Measurements from ENCODE around the gene TLR7.

TLR7 gene

GRCh38 chrX:12910423-12911121, 43.7 kb downstream of the TLR7 start:
- no peak for DNase-seq (ENCODE audit: low read depth)
- no peak for TF ChIP-seq CTCF (conservative IDR thresholded peaks at IDR 0.05; ENCODE audit: low read length)
- no peak overlapping the region for H3K4me3 ChIP-seq (ENCODE audit: low read length)

- no peak for DNase-seq (ENCODE audit: low read depth)
- TF ChIP-seq CTCF (conservative IDR thresholded peaks at IDR 0.05; ENCODE audit: low read length) = no peak
- H3K4me3 ChIP-seq (ENCODE audit: low read length) = no peak overlapping the region
These were observed 44.2 kb downstream of the TLR7 start for GRCh38 chrX:12911122-12911470.

- TF ChIP-seq CTCF (conservative IDR thresholded peaks at IDR 0.05; ENCODE audit: low read length) = no peak
- H3K4me3 ChIP-seq (ENCODE audit: low read length) = no peak overlapping the region
- DNase-seq (ENCODE audit: low read depth) = no peak
These were observed 46.1 kb downstream of the TLR7 start for GRCh38 chrX:12912791-12913482.

GRCh38 chrX:12917753-12918152, 50.9 kb downstream of the TLR7 start:
- DNase-seq (ENCODE audit: low read depth) = no peak
- TF ChIP-seq CTCF (conservative IDR thresholded peaks at IDR 0.05; ENCODE audit: low read length) = no peak
- H3K4me3 ChIP-seq (ENCODE audit: low read length) = no peak overlapping the region

- DNase-seq (ENCODE audit: low read depth) = no peak
- no peak overlapping the region for H3K4me3 ChIP-seq (ENCODE audit: low read length)
- no peak for TF ChIP-seq CTCF (conservative IDR thresholded peaks at IDR 0.05; ENCODE audit: low read length)
These were observed 52.2 kb downstream of the TLR7 start for GRCh38 chrX:12919051-12919450.

- no peak overlapping the region for H3K4me3 ChIP-seq (ENCODE audit: low read length)
- no peak for TF ChIP-seq CTCF (conservative IDR thresholded peaks at IDR 0.05; ENCODE audit: low read length)
- no peak for DNase-seq (ENCODE audit: low read depth)
These were observed 52.7 kb downstream of the TLR7 start for GRCh38 chrX:12919620-12920019.

- no peak for DNase-seq (ENCODE audit: low read depth)
- no peak for TF ChIP-seq CTCF (conservative IDR thresholded peaks at IDR 0.05; ENCODE audit: low read length)
- H3K4me3 ChIP-seq (ENCODE audit: low read length) = no peak overlapping the region
These were observed 54.1 kb downstream of the TLR7 start for GRCh38 chrX:12920990-12921389.
